Hepatocyte (in vitro differentiated cells): ENCODE measurements around the gene PLEKHA6.

Experiments used
- EZH2phosphoT487 ChIP-seq: fragments of 200-600 bp; sonication (generic); IDR thresholded peaks from one replicate; pipeline ENCODE4 v1.6.1; 2018; ENCODE audit warnings: antibody characterized with exemption, mild to moderate bottlenecking, low read depth, moderate library complexity; ENCODE audit not compliant: unreplicated experiment, severe bottlenecking
- TF ChIP-seq, protein P1 (sequence below): fragments of 200-600 bp; sonication (generic); IDR thresholded peaks from 2 replicates; pipeline ENCODE4 v1.5.1; 2016; ENCODE audit warnings: antibody characterized with exemption, mild to moderate bottlenecking; ENCODE audit not compliant: poor library complexity

DNA sequence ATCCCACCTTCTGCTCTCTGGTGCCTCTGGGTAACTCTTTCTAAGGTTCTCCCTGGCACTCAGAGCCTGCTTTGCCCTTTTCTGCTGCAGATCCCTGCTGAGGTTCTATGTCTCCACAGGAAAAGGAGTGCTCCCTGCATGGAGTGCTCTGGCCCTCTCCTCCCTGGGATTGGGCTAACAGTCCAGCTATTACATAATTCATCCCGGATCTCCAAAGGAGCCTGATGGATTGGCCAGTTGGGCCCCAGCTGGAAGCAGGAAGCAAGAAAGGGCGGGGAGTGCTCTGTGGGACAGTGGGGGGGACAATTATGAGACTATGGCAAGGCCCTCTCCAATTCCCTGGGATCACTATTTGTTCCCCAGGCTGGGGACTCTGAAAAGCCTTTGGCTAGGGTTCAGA, 94.1 kb downstream of the PLEKHA6 start:
- TF ChIP-seq EZH2phosphoT487 = no peak
- TF ChIP-seq, protein P1, sequence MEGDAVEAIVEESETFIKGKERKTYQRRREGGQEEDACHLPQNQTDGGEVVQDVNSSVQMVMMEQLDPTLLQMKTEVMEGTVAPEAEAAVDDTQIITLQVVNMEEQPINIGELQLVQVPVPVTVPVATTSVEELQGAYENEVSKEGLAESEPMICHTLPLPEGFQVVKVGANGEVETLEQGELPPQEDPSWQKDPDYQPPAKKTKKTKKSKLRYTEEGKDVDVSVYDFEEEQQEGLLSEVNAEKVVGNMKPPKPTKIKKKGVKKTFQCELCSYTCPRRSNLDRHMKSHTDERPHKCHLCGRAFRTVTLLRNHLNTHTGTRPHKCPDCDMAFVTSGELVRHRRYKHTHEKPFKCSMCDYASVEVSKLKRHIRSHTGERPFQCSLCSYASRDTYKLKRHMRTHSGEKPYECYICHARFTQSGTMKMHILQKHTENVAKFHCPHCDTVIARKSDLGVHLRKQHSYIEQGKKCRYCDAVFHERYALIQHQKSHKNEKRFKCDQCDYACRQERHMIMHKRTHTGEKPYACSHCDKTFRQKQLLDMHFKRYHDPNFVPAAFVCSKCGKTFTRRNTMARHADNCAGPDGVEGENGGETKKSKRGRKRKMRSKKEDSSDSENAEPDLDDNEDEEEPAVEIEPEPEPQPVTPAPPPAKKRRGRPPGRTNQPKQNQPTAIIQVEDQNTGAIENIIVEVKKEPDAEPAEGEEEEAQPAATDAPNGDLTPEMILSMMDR = no peak
